Psoas muscle (tissue), 8 donors: ENCODE data around the gene HTR3C. TPM values are rescaled to one million over a fixed set of nuclear protein-coding genes. Genes with fewer than 3 reads are reported as not detected.

Experiments used
- ATAC-seq, 4 donors: fragments of 200-7000 bp; cut with Tn5 transposase; one replicate each; pipeline ENCODE4 v1.9.1; 2020; ENCODE audit warnings: moderate library complexity in 3 of 4, mild to moderate bottlenecking in 2 of 4
- DNase-seq, 2 donors: peaks; one replicate each; pipeline ENCODE4 v3.0.0-alpha.2; 2020
- H3K27ac ChIP-seq: fragments of 200-600 bp; one replicate; pipeline ENCODE4 v1.8.0; 2022
- H3K27me3 ChIP-seq, 3 donors: fragments of 200-600 bp in 1 of 3; one replicate each; pipeline versions ENCODE4 v1.6.1 to v1.8.0; 2013 to 2022; ENCODE audit warnings: low read length in 2 of 3, mild to moderate bottlenecking in 2 of 3, moderate library complexity in 1 of 3; ENCODE audit not compliant: insufficient read depth in 3 of 3
- H3K36me3 ChIP-seq, 2 donors: fragments of 200-600 bp in 1 of 2; one replicate each; pipeline versions ENCODE4 v1.6.1 to v1.8.0; 2013 to 2022; ENCODE audit warnings: low read depth in 1 of 2, mild to moderate bottlenecking in 1 of 2, moderate library complexity in 1 of 2; ENCODE audit not compliant: insufficient read depth in 1 of 2
- H3K4me1 ChIP-seq: fragments of 200-600 bp; one replicate; pipeline ENCODE4 v1.8.0; 2022
- H3K4me3 ChIP-seq: fragments of 200-600 bp; one replicate; pipeline ENCODE4 v1.8.0; 2022; ENCODE audit warnings: mild to moderate bottlenecking
- H3K9me3 ChIP-seq: fragments of 200-600 bp; one replicate; pipeline ENCODE4 v1.8.0; 2022
- WGBS, 3 donors: extraction: QIAGEN DNeasy Blood & Tissue Kit; methylation state at CpG; one replicate each; pipeline versions ENCODE4 v1.1.6 to v1.1.7; 2013; 5-methylcytosine and 5-hydroxymethylcytosine counted together
- intact Hi-C, 2 donors: fragments of 100-400 bp; cut with DNase I; formaldehyde crosslinking; loops; one replicate each; pipeline versions ENCODE4 v1.11.0 to v1.14.2; 2022
- polyA plus RNA-seq, 3 donors: library from polyadenylated mRNA; stranded (reverse); fragments of 200-250 nt; gene quantifications; one replicate each; pipeline ENCODE4 v1.2.3, GENCODE V29; 2013
- total RNA-seq, 4 donors: library from RNA; stranded (reverse); fragmentation: NEBNext Ultra II Directional in 2 of 4; extraction: Animal tissue kit (Norgen Biotek cat#: 25700) in 2 of 4; gene quantifications; one replicate each; pipeline versions ENCODE4 v1.2.1 to v1.2.4, GENCODE V29; 2021 to 2023
- TF ChIP-seq, protein P1 (sequence below): fragments of 200-600 bp; IDR thresholded peaks from one replicate; pipeline ENCODE4 v1.8.0; 2022; ENCODE audit warnings: antibody characterized with exemption
- donor health status: healthy with polysubstance abuse.
- donor health status: DM: no; HTN: no; CAD: no; lungs with moderate emphysema.
- donor health status: Bipolar disorder and iron deficiency.
- donor health status: healthy.
- donor health status: DM: yes; HTN: yes; CAD: no.
- donor health status: DM: no; HTN: no; CAD: no.
- donor health status: DM: no; HTN: no; CAD: no.
- donor health status: DM: yes; HTN: yes; CAD: no.

Gene HTR3C
- total and polyA plus RNA-seq, 7 donors = not detected

- WGBS, 3 donors = 84 to 100% (median 96%) methylated on average over 1 of the region's 1 CpG
- H3K27ac ChIP-seq = no peak overlapping the region
- no peaks in the 10 kb centered on the region for H3K27me3 ChIP-seq
- TF ChIP-seq, protein P1, sequence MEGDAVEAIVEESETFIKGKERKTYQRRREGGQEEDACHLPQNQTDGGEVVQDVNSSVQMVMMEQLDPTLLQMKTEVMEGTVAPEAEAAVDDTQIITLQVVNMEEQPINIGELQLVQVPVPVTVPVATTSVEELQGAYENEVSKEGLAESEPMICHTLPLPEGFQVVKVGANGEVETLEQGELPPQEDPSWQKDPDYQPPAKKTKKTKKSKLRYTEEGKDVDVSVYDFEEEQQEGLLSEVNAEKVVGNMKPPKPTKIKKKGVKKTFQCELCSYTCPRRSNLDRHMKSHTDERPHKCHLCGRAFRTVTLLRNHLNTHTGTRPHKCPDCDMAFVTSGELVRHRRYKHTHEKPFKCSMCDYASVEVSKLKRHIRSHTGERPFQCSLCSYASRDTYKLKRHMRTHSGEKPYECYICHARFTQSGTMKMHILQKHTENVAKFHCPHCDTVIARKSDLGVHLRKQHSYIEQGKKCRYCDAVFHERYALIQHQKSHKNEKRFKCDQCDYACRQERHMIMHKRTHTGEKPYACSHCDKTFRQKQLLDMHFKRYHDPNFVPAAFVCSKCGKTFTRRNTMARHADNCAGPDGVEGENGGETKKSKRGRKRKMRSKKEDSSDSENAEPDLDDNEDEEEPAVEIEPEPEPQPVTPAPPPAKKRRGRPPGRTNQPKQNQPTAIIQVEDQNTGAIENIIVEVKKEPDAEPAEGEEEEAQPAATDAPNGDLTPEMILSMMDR = no peak
- H3K36me3 ChIP-seq = no peaks in the 10 kb centered on the region
- no peaks in the 10 kb centered on the region for H3K4me1 ChIP-seq
- intact Hi-C loops = no loop called here
- no peak for ATAC-seq
- no peak for DNase-seq
- H3K4me3 ChIP-seq = no peak overlapping the region
- H3K9me3 ChIP-seq = no peaks in the 10 kb centered on the region
Observed at GRCh38 chr3:184042617-184043016, 10.2 kb upstream of the HTR3C start.

DNA sequence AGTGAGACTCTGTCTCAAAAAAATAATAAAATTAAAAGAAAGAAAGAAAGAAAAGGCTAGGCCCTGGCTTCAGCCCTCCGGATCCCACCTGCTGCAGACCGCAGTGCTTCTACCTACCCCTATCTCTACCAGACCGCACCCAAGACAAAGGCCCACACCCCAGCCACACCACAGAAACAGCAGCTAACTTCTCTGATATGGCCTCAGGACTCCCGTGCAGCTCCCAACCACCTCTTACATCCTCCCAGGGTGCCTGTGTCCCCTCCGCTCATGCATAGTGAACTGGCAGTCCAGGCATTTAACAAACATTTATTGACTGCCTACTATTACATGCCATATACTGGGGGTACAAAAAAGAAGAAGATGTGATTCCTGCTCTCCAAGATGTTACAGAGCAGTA lies 6.9 kb upstream of the HTR3C start:
- H3K36me3 ChIP-seq = no peaks in the 10 kb centered on the region
- ATAC-seq = no peak
- no peaks in the 10 kb centered on the region for H3K9me3 ChIP-seq
- intact Hi-C loops = no loop called here
- WGBS, 3 donors = 89 to 91% (median 89%) methylated on average over 5 of the region's 5 CpGs
- no peaks in the 10 kb centered on the region for H3K4me1 ChIP-seq
- no peak overlapping the region for H3K4me3 ChIP-seq
- DNase-seq = no peak
- TF ChIP-seq, protein P1 = no peak
- no peaks in the 10 kb centered on the region for H3K27me3 ChIP-seq
- no peak overlapping the region for H3K27ac ChIP-seq

GRCh38 chr3:184050217-184050847 lies 2.5 kb upstream of the HTR3C start:
- Histone ChIP-seq H3K27me3 (no peaks in the 10 kb centered on the region), H3K27ac (no peak overlapping the region), H3K4me1 (no peaks in the 10 kb centered on the region), H3K9me3 (no peaks in the 10 kb centered on the region), H3K36me3 (no peaks in the 10 kb centered on the region), H3K4me3 (no peak overlapping the region)
- ATAC-seq = no peak
- DNase-seq = no peak
- TF ChIP-seq, protein P1 = no peak
- intact Hi-C loops = no loop called here
- 81 to 89% (median 85%) methylated on average over 7 of the region's 7 CpGs for WGBS, 3 donors

GRCh38 chr3:184058029-184058428 lies 5.2 kb downstream of the HTR3C start:
- Histone ChIP-seq H3K4me1 (no peaks in the 10 kb centered on the region), H3K4me3 (no peak overlapping the region), H3K9me3 (no peaks in the 10 kb centered on the region), H3K27me3 (no peaks in the 10 kb centered on the region), H3K27ac (no peak overlapping the region), H3K36me3 (no peaks in the 10 kb centered on the region)
- ATAC-seq (no peak), DNase-seq (no peak)
- 42 to 56% (median 48%) methylated on average over 9 of the region's 9 CpGs for WGBS, 3 donors
- TF ChIP-seq, protein P1 = no peak
- intact Hi-C loops = no loop called here

GRCh38 chr3:184059424-184059823 lies 6.6 kb downstream of the HTR3C start:
- TF ChIP-seq, protein P1 = no peak
- Histone ChIP-seq H3K9me3 (no peaks in the 10 kb centered on the region), H3K27ac (no peak overlapping the region), H3K36me3 (no peaks in the 10 kb centered on the region), H3K4me1 (no peaks in the 10 kb centered on the region), H3K27me3 (no peaks in the 10 kb centered on the region), H3K4me3 (no peak overlapping the region)
- no peak for ATAC-seq
- intact Hi-C loops = no loop called here
- 53 to 62% (median 58%) methylated on average over 7 of the region's 7 CpGs for WGBS, 3 donors
- DNase-seq = no peak
